Fibroblast of lung (primary cell): ENCODE results near the gene CDH4. TPM values are rescaled to one million over a fixed set of nuclear protein-coding genes. Genes with fewer than 3 reads are reported as not detected.

Experiments
- DNase-seq, 2 donors: peaks; one replicate each; pipeline versions ENCODE4 v3.0.0 to v3.0.0-alpha.2; 2010; ENCODE audit warnings: low read depth in 2 of 2
- H2AFZ ChIP-seq: 2 replicates; pipeline ENCODE4 v1.5.1; 2012; ENCODE audit warnings: low read length, control low read depth, inconsistent platforms
- H3K27ac ChIP-seq: 2 replicates; pipeline ENCODE4 v1.5.1; 2011; ENCODE audit warnings: low read length, control low read depth; ENCODE audit not compliant: insufficient read depth
- H3K27me3 ChIP-seq: 2 replicates; pipeline ENCODE4 v1.5.1; 2011; ENCODE audit warnings: mild to moderate bottlenecking, low read length; ENCODE audit not compliant: control insufficient read depth, insufficient read depth
- H3K36me3 ChIP-seq: 2 replicates; pipeline ENCODE4 v1.5.1; 2011; ENCODE audit warnings: low read length; ENCODE audit not compliant: control insufficient read depth, insufficient read depth
- H3K4me1 ChIP-seq: 2 replicates; pipeline ENCODE4 v1.5.1; 2011; ENCODE audit warnings: low read length; ENCODE audit not compliant: control insufficient read depth, insufficient read depth; ENCODE audit errors: extremely low read depth
- H3K4me2 ChIP-seq: 2 replicates; pipeline ENCODE4 v1.5.1; 2011; ENCODE audit warnings: low read length, control low read depth; ENCODE audit not compliant: insufficient read depth; ENCODE audit errors: extremely low read depth
- H3K4me3 ChIP-seq, 4 experiments: fragments of 200-600 bp in 1 of 4; sonication (generic) in 1 of 4; replicated peaks in 1 of 4; 2 replicates each; pipeline ENCODE4 v1.5.1; 2011 to 2016; ENCODE audit warnings: low read length in 4 of 4, low read depth in 3 of 4, mild to moderate bottlenecking in 3 of 4, control low read depth in 2 of 4, inconsistent platforms in 1 of 4, mixed read lengths in 1 of 4; ENCODE audit not compliant: insufficient read depth in 1 of 4; ENCODE audit errors: control extremely low read depth in 1 of 4
- H3K79me2 ChIP-seq: 2 replicates; pipeline ENCODE4 v1.5.1; 2012; ENCODE audit warnings: mild to moderate bottlenecking, low read length, inconsistent platforms; ENCODE audit not compliant: control insufficient read depth, insufficient read depth
- H3K9ac ChIP-seq: 2 replicates; pipeline ENCODE4 v1.5.1; 2011; ENCODE audit warnings: mild to moderate bottlenecking, low read length, control low read depth; ENCODE audit not compliant: insufficient read depth
- H3K9me3 ChIP-seq: 2 replicates; pipeline ENCODE4 v1.5.1; 2012; ENCODE audit warnings: low read depth, low read length; ENCODE audit not compliant: control insufficient read depth, insufficient read depth
- H4K20me1 ChIP-seq: 2 replicates; pipeline ENCODE4 v1.5.1; 2011; ENCODE audit warnings: low read length; ENCODE audit not compliant: control insufficient read depth, insufficient read depth; ENCODE audit errors: extremely low read depth
- CTCF ChIP-seq, 2 donors: IDR thresholded peaks in 1 of 2; conservative IDR thresholded peaks in 1 of 2; 1 replicate in 1 of 2; 2 replicates in 1 of 2; pipeline ENCODE4 v1.5.1; 2011 to 2012; ENCODE audit warnings: low read length in 2 of 2, control low read depth in 1 of 2, inconsistent platforms in 1 of 2, low read depth in 1 of 2, mild to moderate bottlenecking in 1 of 2
- EZH2 ChIP-seq: IDR thresholded peaks from 2 replicates; pipeline ENCODE4 v1.5.1; 2012; ENCODE audit warnings: low read length, control low read depth, mild to moderate bottlenecking; ENCODE audit errors: missing control alignments
- polyA plus RNA-seq, 2 donors: library from polyadenylated mRNA; depleted of rRNA in 1 of 2; stranded (reverse) in 1 of 2; unstranded in 1 of 2; fragments of >200 nt; gene quantifications; 2 replicates each; pipeline ENCODE4 v1.2.1, GENCODE V29; 2011 to 2012; ENCODE audit warnings: missing spikeins in 1 of 2
- total RNA-seq: library from RNA; depleted of rRNA; stranded (reverse); fragments of >200 nt; gene quantifications from 2 replicates; pipeline ENCODE4 v1.2.1, GENCODE V29; 2014

Gene CDH4
- total and polyA plus RNA-seq, 2 donors (not counting 1 experiment from before 2014, with no cell fraction given), result 4.8 to 6.8 TPM

DNA sequence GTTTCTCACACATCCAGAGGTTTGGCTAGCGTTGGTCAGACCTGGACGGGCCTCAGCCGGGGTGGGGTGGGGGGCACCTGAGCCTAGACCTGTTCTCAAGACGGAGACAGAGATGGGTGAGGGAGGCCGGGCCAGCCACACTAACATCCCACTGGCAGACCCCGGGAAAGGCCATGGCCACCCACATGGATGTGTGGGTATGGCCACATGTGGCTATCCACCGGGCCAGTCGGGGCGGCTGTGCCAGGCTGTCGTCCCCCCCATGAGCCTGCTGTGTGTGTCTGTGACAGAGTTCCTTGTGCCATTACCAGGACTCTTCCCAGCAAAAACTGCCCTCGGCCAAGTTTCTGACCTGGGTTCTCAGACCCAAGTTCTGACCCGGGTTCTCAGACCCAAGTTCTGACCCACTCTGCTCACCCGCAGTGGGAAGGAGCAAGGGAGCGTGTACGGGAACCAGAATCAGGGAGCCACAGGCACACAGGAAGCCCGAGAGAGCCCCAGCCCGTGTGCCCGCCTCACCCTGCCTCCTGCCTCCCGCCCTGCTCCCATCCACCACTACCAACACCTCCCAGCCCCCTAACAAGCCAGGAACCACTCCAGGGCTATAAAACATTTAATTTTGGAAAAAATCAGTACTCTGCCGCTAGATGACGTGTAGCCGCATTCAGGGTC, 558.1 kb downstream of the CDH4 start:
- H3K9me3 ChIP-seq, result no peaks in the 10 kb centered on the region
- H3K36me3 ChIP-seq, result no peaks in the 10 kb centered on the region
- peaks cover 17% of the 10 kb centered on the region for H3K27me3 ChIP-seq
- H4K20me1 ChIP-seq, result no peaks in the 10 kb centered on the region
- H3K4me2 ChIP-seq, result no peak overlapping the region
- no peak overlapping the region for H3K4me3 ChIP-seq
- no peak for DNase-seq
- no peak overlapping the region for H2AFZ ChIP-seq
- H3K9ac ChIP-seq, result no peak overlapping the region
- H3K27ac ChIP-seq, result no peak overlapping the region
- no peaks in the 10 kb centered on the region for H3K79me2 ChIP-seq
- TF ChIP-seq EZH2 (no peak), CTCF (conservative IDR thresholded peaks at IDR 0.05 in 1 of 2, IDR thresholded peaks at IDR 0.05 in 1 of 2; ENCODE audit: low read depth in 1 of 2, low read length in 2 of 2) (no peak)
- H3K4me1 ChIP-seq, result no peaks in the 10 kb centered on the region

DNA sequence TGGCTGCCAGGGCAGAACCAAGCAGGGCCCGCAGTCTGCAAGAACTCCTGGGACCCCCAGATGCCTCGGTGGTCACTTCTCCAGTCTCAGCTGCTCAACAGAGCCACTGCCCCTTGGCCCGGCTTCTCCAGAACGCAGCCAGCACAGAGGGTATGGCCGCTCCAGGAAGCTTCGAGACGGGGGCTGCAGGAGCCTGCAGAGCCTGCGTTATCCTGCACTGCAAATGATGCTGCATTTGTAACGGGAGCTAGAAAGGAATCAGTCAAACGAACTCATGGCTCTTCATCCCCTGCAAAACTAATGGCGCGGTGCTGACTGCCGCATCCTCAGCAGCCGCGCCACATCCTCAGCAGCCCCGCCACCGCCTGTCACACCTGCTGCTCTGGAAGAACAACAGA, 558.7 kb downstream of the CDH4 start:
- no peaks in the 10 kb centered on the region for H3K9me3 ChIP-seq
- H3K79me2 ChIP-seq, result no peaks in the 10 kb centered on the region
- no peak for DNase-seq
- no peak overlapping the region for H3K4me3 ChIP-seq
- no peak overlapping the region for H3K4me2 ChIP-seq
- no peaks in the 10 kb centered on the region for H3K4me1 ChIP-seq
- H3K9ac ChIP-seq, result no peak overlapping the region
- H3K27me3 ChIP-seq, result peaks cover 17% of the 10 kb centered on the region
- no peaks in the 10 kb centered on the region for H3K36me3 ChIP-seq
- no peak overlapping the region for H2AFZ ChIP-seq
- H4K20me1 ChIP-seq, result no peaks in the 10 kb centered on the region
- no peak overlapping the region for H3K27ac ChIP-seq
- TF ChIP-seq CTCF (conservative IDR thresholded peaks at IDR 0.05 in 1 of 2, IDR thresholded peaks at IDR 0.05 in 1 of 2; ENCODE audit: low read depth in 1 of 2, low read length in 2 of 2) (no peak), EZH2 (no peak)

GRCh38 chr20:61811166-61811565, 559.1 kb downstream of the CDH4 start:
- Histone ChIP-seq H3K79me2 (no peaks in the 10 kb centered on the region), H3K27me3 (peaks cover 17% of the 10 kb centered on the region), H3K27ac (no peak overlapping the region), H3K4me2 (no peak overlapping the region), H3K4me1 (no peaks in the 10 kb centered on the region), H4K20me1 (no peaks in the 10 kb centered on the region), H3K9ac (no peak overlapping the region), H3K36me3 (no peaks in the 10 kb centered on the region), H3K9me3 (no peaks in the 10 kb centered on the region), H2AFZ (no peak overlapping the region), H3K4me3 (no peak overlapping the region)
- DNase-seq, result no peak
- TF ChIP-seq EZH2 (no peak), CTCF (conservative IDR thresholded peaks at IDR 0.05 in 1 of 2, IDR thresholded peaks at IDR 0.05 in 1 of 2; ENCODE audit: low read depth in 1 of 2, low read length in 2 of 2) (no peak)
